Measurements from ENCODE around the gene CREG2. TPM values are rescaled to one million over a fixed set of nuclear protein-coding genes. Genes with fewer than 3 reads are reported as not detected.
A peak's percentile ranks its signal among the peaks of the same experiment; 100 is the strongest.

The CREG2 gene
- total RNA-seq, 1 donor from 2014 or later: 0.26 TPM

DNA sequence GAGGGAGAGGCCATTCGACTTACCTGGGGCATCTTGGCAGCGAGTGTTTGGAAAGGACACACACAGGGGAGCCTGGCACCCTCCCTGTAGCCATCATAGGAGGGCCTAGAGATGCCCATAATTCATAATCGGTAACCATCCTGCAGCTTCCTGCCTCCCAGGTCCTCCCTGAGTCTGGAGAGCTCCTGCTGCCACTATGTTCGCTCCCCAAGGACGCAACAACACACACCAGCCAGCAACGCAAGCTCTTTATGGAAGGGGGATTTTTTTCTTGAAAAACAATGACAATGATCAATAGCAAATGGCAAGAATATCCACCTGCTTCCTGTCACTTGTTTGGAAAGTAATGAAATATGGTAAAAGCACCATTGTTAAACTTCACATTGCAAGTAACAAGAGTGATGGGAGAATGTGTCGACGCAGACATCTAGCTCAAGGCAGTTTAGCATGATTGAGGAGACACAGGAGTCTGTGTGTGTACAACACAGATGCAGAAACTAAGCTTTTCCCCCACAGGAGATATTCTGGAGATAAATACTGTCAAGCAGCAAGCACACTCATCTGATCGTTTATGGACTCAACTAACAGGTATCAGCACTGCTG is 24.9 kb upstream of the CREG2 start:
- no peaks in the 10 kb centered on the region for H3K27me3 ChIP-seq (ENCODE audit: control insufficient read depth, insufficient read depth, low read length)
- H3K4me3 ChIP-seq (ENCODE audit: low read depth, low read length): no peak overlapping the region
- H3K36me3 ChIP-seq (ENCODE audit: control insufficient read depth, insufficient read depth, low read length): no peaks in the 10 kb centered on the region
- DNase-seq (ENCODE audit: low read depth): no peak
- no peak for FAIRE-seq
- no peak for TF ChIP-seq CTCF (IDR thresholded peaks at IDR 0.05; ENCODE audit: insufficient read depth, low read length, severe bottlenecking)

DNA sequence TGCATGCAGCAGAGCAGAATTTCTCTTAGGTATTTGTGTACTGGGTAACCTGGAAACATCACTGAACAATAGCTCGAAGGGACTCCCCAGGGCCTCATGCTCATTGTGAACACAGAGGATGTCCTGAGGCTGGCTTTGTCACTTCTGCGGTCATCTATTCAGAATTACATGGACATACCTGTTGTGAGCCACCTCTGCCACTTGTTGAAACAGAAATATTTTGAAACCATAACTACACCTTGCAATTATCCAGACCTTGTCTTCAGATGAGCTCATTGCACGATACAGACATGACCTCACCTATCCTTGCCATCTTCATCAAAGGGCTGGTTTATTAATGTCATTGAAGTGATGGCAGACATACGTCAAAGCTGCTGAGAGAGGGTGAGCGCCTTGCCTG is 23.4 kb upstream of the CREG2 start:
- FAIRE-seq: no peak
- no peak for TF ChIP-seq CTCF (IDR thresholded peaks at IDR 0.05; ENCODE audit: insufficient read depth, low read length, severe bottlenecking)

DNA sequence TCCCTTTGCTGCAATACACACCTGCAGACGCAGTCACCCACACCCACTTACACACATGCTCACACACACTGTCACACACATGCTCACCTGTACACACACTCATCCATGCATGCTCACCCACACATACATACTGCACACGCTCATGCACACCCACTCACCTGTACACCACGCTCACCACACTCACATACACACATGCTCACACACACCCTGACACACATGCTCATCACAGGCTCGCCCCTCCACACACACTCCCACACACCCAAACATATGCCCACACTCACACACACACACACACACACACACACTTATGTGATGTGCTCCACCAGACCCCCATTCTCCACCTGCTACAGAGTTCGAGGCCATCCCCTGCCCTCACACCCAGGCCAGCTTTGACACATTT is 22.8 kb upstream of the CREG2 start:
- peak; percentile 91 for FAIRE-seq
- TF ChIP-seq CTCF (IDR thresholded peaks at IDR 0.05; ENCODE audit: insufficient read depth, low read length, severe bottlenecking): no peak
- Histone ChIP-seq H3K36me3 (ENCODE audit: control insufficient read depth, insufficient read depth, low read length) (no peaks in the 10 kb centered on the region), H3K27me3 (ENCODE audit: control insufficient read depth, insufficient read depth, low read length) (no peaks in the 10 kb centered on the region), H3K4me3 (ENCODE audit: low read depth, low read length) (no peak overlapping the region)
- DNase-seq (ENCODE audit: low read depth): no peak

More for the DNA sequence above, 23.4 kb upstream of the CREG2 start:
- H3K27me3 ChIP-seq (ENCODE audit: control insufficient read depth, insufficient read depth, low read length): no peaks in the 10 kb centered on the region
- no peak overlapping the region for H3K4me3 ChIP-seq (ENCODE audit: low read depth, low read length)
- DNase-seq (ENCODE audit: low read depth): peak; percentile 60
- no peaks in the 10 kb centered on the region for H3K36me3 ChIP-seq (ENCODE audit: control insufficient read depth, insufficient read depth, low read length)

DNA sequence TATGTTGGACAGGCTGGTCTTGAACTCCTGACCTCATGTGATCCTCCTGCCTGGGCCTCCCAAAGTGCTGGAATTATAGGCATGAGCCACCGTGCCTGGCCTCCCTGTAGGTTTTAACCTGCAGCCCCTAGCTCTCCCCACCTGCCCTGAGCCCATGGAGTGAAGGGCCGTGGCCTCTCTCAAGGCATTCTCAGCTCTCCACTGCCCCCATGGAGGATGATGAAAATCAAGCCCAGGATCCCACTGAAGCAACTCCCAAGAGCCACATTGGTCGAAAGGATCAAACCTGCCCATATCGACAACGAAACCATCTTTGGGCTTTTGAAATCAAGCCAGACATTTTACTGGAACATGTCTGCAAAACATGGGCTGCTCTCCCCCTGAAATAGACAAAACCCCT is 22.4 kb upstream of the CREG2 start:
- H3K4me3 ChIP-seq (ENCODE audit: low read depth, low read length): no peak overlapping the region
- DNase-seq (ENCODE audit: low read depth) (no peak), FAIRE-seq (no peak)
- no peaks in the 10 kb centered on the region for H3K27me3 ChIP-seq (ENCODE audit: control insufficient read depth, insufficient read depth, low read length)
- H3K36me3 ChIP-seq (ENCODE audit: control insufficient read depth, insufficient read depth, low read length): no peaks in the 10 kb centered on the region
- TF ChIP-seq CTCF (IDR thresholded peaks at IDR 0.05; ENCODE audit: insufficient read depth, low read length, severe bottlenecking): no peak

DNA sequence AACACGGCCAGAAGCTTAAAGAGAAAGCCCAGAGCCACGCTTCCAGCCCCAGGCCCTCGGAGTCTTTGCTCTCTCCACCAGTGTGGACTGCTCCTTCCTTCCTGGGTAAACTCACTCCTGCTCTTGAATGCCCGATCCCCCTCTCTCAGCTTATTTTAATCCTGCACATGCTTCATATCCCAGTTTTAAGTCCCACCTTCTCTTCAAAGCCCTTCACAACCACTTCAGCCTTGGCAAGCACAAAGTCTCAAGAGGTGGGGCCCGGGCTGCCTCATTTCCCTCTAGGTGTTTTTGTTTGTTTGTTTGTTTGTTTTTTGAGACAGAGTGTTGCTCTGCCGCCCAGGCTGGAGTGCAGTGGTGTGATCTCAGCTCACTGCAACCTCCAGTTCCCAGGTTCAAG is 21.6 kb upstream of the CREG2 start:
- TF ChIP-seq CTCF (IDR thresholded peaks at IDR 0.05; ENCODE audit: insufficient read depth, low read length, severe bottlenecking): no peak
- FAIRE-seq (no peak), DNase-seq (ENCODE audit: low read depth) (no peak)
- Histone ChIP-seq H3K4me3 (ENCODE audit: low read depth, low read length) (no peak overlapping the region), H3K36me3 (ENCODE audit: control insufficient read depth, insufficient read depth, low read length) (no peaks in the 10 kb centered on the region), H3K27me3 (ENCODE audit: control insufficient read depth, insufficient read depth, low read length) (no peaks in the 10 kb centered on the region)

DNA sequence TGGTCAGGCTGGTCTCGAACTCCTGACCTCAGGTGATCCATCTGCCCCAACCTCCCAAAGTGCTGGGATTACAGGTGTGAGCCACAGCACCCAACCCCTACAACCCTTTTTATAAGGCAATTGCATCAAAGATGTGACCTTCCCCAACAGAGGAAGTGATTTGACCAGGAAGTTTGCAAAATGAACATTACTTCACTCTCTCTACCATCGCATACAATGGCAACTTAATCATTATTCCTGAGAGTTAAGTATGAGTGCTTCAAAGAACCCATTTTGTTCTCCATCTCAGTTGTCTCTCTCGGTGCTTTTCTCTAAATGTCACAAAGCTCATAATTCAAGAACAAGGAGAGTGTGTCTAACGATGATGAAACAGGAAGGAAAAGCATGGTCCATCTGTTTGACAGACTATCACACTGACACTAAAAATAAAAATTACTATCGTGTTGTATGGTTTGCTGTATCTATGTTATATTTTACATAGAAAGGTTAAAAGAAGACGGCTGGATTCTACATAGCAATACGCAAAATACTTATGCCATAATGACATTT is 18.1 kb upstream of the CREG2 start:
- no peak for FAIRE-seq
- TF ChIP-seq CTCF (IDR thresholded peaks at IDR 0.05; ENCODE audit: insufficient read depth, low read length, severe bottlenecking): no peak
- no peaks in the 10 kb centered on the region for H3K36me3 ChIP-seq (ENCODE audit: control insufficient read depth, insufficient read depth, low read length)

More for the DNA sequence above, 18.1 kb upstream of the CREG2 start:
- no peaks in the 10 kb centered on the region for H3K27me3 ChIP-seq (ENCODE audit: control insufficient read depth, insufficient read depth, low read length)
- H3K4me3 ChIP-seq (ENCODE audit: low read depth, low read length): no peak overlapping the region
- DNase-seq (ENCODE audit: low read depth): no peak

Measured in bronchial epithelial cell (primary cell).